Measurements from ENCODE around the gene ADK.

The ADK gene

DNA sequence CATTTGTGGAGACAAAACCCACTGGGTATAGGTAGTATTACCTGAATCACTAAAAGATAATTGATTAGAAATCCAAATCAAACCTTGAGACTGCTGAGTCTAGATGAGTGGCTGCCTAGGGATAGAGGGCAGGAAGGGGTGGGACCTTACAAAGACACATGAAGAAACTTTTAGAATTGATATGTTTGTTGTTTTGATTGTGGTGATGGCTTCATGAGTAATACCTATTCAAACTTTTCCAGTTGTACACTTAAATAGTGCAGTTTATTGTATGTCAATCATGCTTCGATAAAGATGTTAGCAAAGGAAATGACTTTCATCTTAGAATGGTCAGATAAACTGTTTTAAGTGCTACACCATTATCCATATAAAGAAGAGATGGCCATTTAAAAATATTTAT, 486.7 kb downstream of the ADK start:
- in situ Hi-C loops (cut with HindIII; ENCODE audit: low sequenced_read_pairs), result no loop called here
- TF ChIP-seq, protein P1, sequence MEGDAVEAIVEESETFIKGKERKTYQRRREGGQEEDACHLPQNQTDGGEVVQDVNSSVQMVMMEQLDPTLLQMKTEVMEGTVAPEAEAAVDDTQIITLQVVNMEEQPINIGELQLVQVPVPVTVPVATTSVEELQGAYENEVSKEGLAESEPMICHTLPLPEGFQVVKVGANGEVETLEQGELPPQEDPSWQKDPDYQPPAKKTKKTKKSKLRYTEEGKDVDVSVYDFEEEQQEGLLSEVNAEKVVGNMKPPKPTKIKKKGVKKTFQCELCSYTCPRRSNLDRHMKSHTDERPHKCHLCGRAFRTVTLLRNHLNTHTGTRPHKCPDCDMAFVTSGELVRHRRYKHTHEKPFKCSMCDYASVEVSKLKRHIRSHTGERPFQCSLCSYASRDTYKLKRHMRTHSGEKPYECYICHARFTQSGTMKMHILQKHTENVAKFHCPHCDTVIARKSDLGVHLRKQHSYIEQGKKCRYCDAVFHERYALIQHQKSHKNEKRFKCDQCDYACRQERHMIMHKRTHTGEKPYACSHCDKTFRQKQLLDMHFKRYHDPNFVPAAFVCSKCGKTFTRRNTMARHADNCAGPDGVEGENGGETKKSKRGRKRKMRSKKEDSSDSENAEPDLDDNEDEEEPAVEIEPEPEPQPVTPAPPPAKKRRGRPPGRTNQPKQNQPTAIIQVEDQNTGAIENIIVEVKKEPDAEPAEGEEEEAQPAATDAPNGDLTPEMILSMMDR (IDR thresholded peaks at IDR 0.05; ENCODE audit: low read depth, low read length, missing control alignments), result no peak
- no peak for DNase-seq (ENCODE audit: low read depth)
- no peak overlapping the region for H3K4me3 ChIP-seq (ENCODE audit: low read depth, low read length)

DNA sequence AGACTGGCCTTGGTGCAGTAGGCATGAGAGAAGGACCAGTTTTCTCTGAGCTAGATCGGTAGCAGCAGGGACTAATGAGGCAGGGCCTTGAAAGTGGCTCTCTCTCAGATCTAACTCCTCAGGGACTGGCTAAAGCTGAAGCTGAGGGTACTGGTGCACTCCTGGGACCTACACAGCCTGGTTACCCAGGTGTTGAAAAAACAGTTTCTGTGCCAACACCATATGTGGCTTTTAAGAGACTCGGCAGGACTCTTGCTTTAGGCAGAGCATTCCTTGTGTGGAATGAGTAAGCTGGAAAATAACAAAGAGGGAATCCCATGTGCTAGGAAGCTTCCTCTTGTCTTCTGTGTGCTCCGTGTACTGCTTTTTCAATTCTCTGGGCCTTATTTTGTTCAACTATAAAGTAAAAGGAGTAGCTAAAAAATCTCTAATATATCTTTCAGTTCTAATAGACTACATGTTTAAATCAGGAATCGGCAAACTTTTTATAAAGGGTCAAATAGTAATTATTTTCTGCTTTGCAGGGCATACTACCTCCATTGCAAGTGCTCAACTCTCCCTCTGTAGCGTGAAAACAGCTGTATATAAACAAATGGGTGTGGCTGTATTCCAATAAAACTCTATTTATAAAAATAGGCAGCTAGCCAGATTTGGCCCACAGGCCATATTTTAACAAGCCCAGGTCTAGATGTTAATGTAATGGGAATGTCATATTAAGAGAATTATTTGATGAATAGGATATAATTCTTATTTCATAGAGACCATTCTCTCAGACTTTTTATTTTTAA, 489.3 kb downstream of the ADK start:
- in situ Hi-C loops (cut with HindIII; ENCODE audit: low sequenced_read_pairs), result loop anchor here (10.0 kb wide), 1 partner anchor 94 kb away; no protein-coding TSS in a partner anchor
- TF ChIP-seq, protein P1 (IDR thresholded peaks at IDR 0.05; ENCODE audit: low read depth, low read length, missing control alignments), result no peak
- peak; percentile 13 for DNase-seq (ENCODE audit: low read depth)
- H3K4me3 ChIP-seq (ENCODE audit: low read depth, low read length), result no peak overlapping the region

DNA sequence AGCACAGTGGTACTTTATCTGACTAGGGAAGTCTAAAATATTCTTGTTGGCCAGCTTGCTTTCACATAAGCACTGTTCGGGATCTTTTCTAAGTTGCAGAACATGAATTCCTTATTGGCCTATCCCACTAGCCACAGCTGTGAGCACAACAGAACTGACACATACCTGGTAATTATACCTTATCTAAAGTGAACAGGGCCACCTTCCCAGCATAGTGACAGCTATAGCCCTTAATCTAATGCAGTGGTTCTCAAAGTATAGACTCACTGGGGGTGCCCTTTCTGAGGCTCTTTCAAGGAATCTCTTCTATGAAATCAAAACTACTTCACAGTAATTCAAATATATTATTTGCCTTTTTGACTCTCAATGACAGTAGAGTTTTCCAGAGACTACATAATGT, 490.6 kb downstream of the ADK start:
- in situ Hi-C loops (cut with HindIII; ENCODE audit: low sequenced_read_pairs), result loop anchor here (10.0 kb wide), 1 partner anchor 93 kb away; no protein-coding TSS in a partner anchor
- DNase-seq (ENCODE audit: low read depth), result no peak
- no peak overlapping the region for H3K4me3 ChIP-seq (ENCODE audit: low read depth, low read length)
- TF ChIP-seq, protein P1 (IDR thresholded peaks at IDR 0.05; ENCODE audit: low read depth, low read length, missing control alignments), result no peak

DNA sequence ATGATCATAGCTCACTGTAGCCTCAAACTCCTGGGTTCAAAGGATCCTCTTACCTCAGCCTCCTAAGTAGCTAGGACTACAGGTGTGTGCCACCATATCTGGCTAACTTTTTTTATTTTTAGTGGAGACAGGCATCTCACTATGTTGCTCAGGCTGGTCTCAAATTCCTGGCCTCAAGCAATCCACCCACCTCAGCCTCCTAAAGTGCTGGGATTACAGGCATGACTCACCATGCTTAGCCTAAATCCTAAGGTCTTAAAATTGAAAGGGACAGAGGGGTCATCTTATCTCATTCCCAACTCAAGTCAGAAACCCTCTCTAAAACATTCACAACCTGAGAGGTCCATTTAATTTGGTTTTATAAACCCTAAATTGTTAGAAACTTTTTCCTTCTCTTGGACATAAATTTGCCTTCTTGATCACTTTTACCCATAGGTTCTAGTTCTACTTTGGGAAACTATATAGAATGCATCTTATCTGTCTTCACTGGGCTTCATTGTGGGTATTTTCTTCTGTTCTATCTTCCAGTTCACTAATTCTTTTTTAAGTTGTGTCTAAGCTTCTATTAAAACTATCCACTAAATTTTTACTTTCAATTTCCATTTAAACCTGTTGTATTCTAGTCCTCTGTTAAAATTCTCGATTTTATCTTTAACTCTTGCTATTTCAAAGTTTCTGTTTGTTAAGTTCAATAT, 492.0 kb downstream of the ADK start:
- TF ChIP-seq, protein P1 (IDR thresholded peaks at IDR 0.05; ENCODE audit: low read depth, low read length, missing control alignments), result no peak
- in situ Hi-C loops (cut with HindIII; ENCODE audit: low sequenced_read_pairs), result loop anchor here (10.0 kb wide), 1 partner anchor 92 kb away; no protein-coding TSS in a partner anchor
- no peak for DNase-seq (ENCODE audit: low read depth)
- H3K4me3 ChIP-seq (ENCODE audit: low read depth, low read length), result no peak overlapping the region

DNA sequence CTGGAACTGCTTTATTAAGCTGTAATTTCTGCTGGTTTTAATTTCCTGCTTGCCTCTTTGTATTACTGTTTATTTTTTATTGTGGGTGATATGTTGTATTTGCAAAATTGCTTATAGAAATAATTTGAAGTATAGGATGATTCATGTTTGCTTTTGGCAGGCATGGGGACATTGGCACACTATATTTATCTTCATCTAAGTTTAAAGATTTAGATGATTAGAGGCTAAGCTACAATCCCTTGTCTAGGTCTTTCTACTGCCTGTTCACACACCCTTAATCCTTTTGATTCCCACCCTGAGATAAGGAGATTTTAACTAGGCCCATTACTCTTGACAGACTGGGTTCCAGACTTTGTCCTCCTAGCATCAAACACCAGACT, 492.6 kb downstream of the ADK start:
- no peak for DNase-seq (ENCODE audit: low read depth)

DNA sequence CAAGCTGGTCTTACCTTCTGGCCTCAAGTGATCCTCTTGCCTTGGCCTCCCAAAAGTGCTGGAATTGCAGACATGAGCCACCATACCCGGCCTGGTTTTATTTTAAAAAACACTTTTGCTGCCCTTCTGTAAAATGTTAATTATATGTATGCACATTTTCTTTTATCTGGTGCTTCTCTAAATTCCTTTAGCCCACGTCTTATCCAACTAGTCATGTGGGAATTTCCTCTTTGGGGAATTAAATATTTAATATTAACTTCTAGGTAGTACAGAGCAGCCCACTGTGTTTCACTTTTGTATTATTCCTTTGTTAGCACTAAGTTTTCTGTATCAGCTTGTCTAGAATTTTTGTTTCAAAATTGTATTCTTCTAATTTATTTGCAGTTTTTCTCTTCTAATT, 493.7 kb downstream of the ADK start:
- DNase-seq (ENCODE audit: low read depth), result no peak
- TF ChIP-seq, protein P1 (IDR thresholded peaks at IDR 0.05; ENCODE audit: low read depth, low read length, missing control alignments), result no peak

More for the DNA sequence above, 492.6 kb downstream of the ADK start:
- TF ChIP-seq, protein P1 (IDR thresholded peaks at IDR 0.05; ENCODE audit: low read depth, low read length, missing control alignments), result no peak
- H3K4me3 ChIP-seq (ENCODE audit: low read depth, low read length), result no peak overlapping the region
- in situ Hi-C loops (cut with HindIII; ENCODE audit: low sequenced_read_pairs), result loop anchor here (10.0 kb wide), 1 partner anchor 91 kb away; no protein-coding TSS in a partner anchor

More for the DNA sequence above, 493.7 kb downstream of the ADK start:
- no peak overlapping the region for H3K4me3 ChIP-seq (ENCODE audit: low read depth, low read length)
- in situ Hi-C loops (cut with HindIII; ENCODE audit: low sequenced_read_pairs), result loop anchor here (10.0 kb wide), 1 partner anchor 90 kb away; no protein-coding TSS in a partner anchor
